Activated naive CD8-positive, alpha-beta T cell treated with anti-CD3 and anti-CD28 coated beads, Interleukin-2, amount 50 U/mL, for 16 hours (primary cell): ENCODE measurements around the gene PRKCE.

Experiments
- DNase-seq: peaks from one replicate; pipeline ENCODE4 v3.0.0-alpha.2; 2020; ENCODE audit warnings: low read depth, low spot score

Gene PRKCE

DNA sequence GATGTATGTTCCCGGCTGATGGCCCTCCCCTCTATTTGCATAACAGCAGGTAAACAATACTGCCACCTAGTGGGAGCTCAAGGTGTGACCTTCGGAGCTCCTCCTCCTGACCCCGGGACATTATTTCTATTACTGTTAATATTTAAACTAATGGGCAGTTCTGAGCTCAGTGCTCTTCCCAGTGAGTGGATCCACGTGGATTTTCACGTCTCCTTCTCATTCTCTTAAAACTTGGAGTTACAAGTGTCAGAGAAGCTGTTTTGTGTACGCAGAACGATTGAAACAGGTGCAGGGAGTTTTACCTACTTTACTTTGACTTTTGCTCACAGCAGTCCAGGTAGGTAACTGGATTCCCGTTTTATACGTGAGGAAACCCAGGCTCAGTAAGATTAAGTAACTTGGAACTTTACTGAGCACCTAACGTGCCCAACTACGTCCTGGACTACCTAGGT is 127.3 kb downstream of the PRKCE start:
- DNase-seq, result peak; percentile 13

DNA sequence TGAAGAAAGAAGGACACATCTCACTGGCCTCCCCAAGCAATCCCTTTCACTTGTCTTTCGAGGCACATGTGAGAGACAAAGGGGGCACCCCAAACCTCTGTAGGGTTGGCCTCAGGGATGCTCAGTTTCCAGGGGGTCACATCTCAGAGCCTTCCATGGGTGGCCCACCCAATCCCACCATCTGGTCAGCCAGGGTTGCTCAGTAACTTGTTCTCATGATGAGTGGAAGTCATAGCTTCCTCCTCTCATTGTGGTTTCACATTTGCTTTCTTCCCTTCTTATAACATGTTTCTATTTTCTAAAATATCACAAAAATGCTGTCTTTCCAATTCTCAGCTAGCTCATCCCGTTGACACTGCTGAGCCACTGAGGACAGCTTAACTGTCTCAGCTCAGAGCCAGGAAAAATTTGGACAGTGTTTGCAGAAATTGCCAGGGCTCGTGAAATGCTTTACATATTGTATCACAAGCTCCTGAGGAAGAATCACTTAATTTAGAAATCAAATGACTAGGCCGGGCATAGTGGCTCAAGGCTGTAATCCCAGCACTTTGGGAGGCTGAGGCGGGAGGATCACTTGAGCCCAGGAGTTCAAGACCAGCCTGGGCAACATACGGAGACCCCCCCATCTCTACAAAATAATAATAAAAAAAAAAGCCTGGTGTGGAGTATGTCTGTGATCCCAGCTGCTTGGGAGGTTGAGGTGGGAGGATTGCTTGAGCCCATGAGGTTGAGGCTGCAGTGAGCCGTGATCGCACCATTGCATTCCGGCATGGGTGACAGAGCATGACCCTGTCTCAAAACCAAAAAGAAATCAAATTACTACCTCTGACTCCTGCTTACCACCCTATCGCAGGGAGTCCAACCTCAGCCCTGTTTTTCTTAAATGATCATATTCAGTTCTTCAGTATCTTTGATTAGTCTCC is 129.3 kb downstream of the PRKCE start:
- no peak for DNase-seq

DNA sequence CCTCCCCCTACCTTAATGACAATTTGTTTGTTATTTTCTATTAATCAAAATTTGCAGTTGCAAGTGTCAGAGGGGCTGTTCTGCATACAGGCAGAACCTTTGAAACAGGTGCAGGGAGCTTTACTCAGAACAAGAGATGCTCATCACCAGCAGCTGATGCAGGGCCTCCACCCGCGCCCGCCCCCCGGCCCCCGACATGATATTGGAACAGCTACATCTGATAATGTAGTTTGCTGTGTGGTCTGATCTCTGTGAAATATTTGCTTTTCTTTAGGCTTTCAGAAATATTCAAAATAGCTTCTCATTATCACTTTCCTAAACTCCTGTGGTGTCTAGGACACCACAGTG is 130.0 kb downstream of the PRKCE start:
- DNase-seq, result no peak

DNA sequence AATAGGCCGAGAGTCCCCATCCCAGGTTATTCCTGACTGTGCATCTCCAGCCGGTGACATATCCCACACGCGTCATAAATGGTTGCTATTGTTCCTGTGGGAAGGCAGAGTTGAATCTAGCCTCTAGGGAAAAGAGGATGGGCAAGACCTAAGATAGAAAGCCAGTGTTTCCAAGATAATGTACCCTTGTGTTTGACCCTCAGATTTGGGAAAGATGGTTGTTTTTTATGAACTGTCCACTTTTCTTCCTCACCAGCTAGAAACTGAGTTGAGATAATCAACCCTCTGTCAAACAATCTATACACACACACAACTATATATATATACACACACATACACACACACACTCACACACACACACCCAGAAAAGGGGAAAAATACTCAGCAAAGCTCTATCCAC is 131.0 kb downstream of the PRKCE start:
- no peak for DNase-seq

DNA sequence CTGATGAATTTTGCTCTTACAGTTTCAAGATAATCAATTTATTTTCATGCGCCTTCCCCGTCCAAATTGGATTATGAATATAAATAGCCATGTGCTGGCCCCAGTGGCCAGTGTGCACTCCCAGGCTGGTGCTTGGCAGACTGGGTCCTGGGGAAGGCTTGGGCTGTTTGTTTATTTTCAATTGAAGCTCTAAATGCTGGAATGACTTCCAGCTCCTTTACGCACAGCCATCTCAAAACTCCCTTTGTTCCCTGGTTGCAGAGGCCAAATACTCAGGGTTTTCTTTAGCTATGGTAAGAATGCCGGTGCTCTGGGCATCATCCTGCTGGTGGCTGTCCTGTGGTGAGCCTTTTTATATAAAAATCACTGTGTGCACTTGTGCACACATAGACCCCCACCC is 131.5 kb downstream of the PRKCE start:
- DNase-seq, result no peak

DNA sequence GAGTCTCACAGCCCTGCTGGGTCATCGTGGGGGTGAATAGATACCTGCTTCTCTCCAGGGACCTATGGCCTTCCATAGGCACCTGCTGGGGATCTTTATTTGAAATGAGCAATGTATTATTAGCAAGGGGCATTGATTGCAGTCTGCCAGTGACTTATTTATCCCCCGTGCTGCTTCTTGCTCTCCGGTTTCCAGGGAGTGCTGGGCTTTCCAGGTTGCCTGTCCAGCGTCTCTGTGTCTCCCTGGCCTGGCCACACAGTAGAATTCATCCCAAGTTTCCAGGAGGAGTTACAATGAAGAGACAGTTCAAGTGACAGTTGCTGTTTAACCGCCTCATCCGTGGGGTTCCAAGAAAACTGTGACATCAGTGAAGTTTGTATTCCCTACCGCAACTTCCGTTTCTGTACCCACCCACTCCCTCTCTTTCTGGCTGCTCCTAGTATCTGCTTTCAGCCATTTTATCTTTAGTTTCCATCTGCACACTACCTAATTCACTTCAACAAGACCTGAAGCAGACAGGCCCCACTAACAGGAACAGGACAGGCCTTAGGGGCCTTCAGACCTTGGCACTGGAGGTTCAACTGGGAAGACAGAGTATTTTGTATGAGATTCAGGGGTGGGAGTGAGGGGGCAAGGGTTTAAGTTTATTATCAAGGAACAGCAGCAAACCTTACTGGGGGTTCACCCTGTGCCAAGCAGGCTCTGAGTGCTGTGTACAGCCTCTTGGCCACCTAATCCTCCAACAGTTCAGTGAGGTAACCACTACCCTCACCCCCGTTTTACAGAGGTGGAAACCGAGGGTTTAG is 134.8 kb downstream of the PRKCE start:
- DNase-seq, result no peak

DNA sequence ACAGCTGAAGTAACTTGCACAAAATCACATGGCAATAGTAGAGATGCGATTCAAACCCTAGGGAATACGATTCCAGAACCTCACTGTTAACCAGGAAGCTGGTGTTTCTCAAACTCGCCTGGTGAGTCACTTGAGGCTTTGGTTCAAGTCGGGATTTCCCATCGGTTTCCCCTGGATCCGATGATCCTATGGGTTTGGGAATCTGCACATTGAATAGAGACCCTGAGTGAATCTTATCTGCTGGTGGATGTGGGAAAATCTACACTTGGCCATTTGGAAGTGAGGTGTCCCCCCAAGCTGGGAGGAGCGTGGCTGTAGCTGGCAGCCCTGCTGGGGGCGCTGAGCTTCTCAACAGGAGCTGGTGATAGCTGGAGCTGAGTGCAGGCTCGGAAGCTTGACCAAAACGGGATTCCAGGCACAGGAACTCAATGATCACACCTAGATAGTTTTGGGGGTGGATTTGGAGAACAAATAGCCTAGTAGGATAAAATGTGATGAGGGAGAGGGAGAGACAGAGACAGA is 135.4 kb downstream of the PRKCE start:
- DNase-seq, result no peak

DNA sequence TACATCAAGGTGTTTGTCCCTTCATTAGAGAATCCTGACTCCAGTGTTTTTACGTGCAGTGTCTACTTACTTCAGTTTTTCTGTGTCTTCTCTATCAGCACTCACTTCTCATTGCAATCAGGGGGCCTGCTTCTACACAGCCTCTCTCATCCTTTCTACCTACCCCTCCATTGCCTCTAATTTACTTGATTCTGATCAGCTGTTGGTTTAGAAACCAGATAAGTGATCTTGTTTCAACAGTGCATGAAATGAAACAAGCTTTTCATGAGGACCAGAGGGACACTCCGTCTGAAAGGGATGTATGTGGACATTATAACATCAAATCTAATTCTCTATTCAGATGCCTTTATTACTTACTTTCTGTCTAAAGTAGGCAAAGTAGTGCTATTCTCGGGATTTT is 136.9 kb downstream of the PRKCE start:
- DNase-seq, result no peak

DNA sequence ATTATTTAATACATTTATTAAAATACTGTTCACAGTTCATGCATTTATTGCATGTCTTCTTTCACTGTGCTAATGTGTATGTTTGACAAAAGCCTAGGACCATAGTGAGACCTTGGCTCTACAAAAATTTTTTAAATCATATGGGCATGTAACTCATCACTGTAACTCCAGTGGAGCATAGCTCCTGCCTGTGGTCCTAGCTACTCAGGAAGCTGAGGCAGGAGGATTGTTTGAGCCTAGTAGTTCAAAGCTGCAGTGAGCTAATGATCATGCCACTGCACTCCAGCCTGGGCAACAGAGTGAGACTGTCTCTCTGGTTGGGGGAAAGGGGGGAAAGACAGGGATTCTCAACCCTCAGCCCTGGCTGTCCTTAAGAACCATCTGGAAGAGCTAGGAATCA is 137.8 kb downstream of the PRKCE start:
- no peak for DNase-seq

DNA sequence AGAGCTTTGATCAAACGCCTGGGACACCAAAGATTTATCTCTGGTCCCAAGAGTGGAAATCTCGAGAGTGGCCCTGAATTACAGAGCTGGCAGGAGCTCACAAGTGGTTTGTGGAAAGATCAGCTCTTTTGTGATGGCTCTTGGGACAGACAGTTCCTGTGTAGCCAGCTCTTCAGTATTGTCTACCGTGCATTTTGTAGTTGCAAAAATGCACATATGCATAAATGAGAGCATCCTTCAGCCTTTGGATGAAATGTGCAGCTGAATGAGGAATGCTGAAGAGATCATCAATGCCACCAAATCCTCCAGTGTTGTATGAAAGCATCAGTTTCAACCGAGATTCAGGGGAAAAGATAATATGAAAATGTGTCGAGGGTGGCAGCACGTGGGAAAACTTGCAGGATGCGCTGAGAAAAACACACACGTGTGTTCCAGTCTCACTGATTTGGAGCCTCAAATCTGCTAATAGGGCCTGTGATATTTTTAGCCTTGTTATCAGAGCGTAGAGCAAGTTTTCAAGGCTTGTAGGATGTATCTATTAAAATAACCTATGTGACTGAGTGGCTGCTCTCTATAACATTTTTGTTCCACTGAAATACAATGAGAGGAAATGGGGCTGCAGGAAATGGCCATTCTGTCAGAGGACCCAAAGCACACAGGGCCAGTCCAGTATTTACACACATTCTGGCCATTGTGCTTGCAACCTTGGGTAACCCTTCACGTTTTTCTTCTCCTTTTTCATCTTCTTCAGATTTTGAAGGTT is 138.7 kb downstream of the PRKCE start:
- DNase-seq, result no peak

DNA sequence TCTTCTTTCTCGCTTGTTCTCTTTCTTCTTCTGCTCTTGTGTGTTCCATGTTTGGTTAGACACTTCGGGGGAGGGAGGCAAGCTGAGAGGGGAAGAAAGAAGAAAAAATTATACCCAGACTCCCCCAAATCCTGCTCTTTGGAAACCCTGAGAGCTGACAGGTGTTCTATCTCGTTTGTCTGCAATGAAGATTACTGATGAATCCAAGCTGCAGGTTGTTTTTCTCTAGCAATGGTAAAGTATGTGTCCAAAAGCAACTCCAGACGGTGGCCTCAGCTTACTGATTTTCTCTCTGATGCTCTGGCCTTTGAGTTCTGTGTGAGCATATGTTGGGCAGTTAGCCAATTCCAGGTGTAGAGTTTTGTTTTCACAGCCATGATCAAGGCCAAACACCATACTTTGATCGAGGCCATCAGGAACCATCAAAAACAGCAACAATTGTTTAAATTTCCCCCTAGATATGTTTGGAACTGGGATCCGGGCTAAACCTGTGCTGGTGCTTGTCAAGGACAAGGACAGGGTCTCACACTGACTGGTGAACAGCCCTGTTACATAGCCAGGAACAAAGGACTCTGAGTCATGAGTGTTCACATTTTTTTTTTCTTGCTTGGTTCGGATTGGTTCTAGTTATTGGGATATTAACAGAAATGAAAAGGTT is 142.0 kb downstream of the PRKCE start:
- no peak for DNase-seq

DNA sequence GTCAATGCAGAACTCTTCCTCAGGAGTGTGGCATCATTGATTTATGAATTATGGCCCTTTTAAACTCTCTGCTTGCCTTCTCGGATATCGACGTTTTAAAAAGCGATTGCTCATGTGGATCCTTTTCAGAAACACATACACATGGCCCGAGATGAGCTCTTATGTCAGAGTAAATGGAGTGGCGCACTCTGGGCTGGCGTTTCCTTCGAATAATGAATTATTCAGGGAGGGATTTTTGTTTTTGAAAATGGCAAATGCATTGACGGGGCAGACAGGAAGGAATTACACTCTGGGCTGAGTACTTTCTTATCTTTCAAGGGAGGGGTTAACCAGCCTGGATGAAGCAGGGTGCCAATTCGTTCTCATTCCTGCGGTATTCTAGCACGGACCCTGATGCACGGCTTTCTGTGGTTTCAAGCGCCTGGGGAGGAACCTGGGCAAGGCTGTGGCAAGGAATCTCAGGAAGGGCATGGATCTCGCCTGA is 142.7 kb downstream of the PRKCE start:
- no peak for DNase-seq

DNA sequence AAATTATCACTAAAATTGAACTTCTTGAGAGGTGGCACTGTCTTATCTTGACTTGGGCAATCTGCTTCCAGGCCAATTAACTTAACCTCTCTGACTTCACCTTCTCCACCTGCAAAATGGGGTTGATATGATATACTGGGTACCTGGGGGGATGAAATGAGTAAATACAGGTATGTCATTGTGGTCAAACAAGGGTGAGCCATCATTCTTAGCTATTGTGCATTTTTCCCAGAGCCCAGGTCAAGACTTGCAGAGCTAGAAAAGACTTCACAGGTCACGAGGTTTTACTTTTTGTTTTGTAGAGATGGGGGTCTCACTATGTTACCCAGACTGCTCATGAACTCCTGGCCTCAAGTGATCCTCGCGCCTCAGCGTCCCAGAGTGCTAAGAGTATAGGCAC is 145.0 kb downstream of the PRKCE start:
- DNase-seq, result no peak

DNA sequence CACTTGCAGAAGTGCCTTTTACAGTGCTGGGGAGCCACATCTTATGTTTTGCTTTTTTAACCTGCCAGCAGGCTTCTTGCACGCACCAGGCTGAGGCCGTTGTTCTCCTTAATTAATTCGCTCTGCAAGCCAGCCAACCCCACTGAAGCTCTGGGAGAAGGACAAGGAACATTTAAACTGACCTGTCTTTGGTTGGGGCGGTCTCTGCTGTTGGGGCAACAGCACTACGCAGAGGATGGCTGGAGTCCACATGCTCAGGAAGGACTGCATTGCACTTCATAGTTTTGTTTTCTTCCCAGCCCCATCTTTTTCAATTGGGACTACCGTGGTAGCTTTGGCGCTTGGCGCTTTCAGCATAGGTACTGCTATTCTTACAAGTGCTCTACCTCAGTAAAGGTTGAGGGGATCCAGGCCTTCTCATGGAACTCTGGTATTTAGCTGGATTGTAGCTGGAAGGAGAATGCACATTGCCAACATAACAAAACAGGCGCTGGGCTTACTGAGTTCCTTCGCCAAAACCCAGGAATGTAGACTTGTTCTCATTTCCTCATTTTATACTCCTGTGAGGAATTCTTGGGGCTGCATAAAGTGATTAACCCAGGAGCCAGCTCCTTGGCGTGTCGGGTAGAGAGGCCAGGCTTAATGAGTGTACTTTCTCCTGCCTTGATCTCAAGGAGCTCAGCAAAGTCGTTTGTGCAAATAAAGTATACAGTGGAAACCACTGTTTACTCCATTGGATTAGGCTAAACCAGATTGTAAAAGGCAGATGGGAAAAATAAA is 146.2 kb downstream of the PRKCE start:
- no peak for DNase-seq

DNA sequence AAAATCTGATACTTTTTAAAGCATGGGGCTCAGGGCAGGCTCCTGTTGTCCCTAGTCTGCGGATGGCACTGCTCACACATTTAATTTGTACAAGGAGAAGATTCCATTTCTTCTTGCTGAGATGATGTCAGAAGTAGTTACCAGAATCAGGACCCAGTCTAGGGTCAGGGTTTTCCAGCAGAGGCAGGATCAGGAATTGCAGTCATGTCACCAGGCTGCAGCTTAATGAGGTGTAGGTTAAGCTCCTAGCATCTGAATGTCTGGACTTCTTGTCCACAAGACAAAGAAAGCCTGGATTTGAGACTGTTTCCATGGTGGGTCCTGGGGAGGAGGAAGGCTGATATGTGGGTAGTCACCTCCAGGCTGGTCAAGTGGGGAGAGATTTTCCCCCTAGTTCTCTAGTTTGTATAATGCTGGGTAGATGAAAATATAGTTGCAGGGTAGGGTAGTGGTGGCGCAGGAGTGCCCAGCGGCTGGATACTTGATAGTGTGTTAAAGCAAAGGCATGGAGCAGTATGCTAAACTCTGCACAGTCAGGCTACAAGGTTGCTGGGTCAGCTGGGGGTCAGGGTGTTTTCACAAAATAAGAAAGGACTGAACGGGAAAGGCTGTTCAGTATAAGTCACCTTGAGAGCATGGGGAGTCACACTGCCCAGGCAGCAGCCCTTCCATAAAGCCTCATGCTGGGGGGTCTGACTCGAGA is 148.4 kb downstream of the PRKCE start:
- no peak for DNase-seq

DNA sequence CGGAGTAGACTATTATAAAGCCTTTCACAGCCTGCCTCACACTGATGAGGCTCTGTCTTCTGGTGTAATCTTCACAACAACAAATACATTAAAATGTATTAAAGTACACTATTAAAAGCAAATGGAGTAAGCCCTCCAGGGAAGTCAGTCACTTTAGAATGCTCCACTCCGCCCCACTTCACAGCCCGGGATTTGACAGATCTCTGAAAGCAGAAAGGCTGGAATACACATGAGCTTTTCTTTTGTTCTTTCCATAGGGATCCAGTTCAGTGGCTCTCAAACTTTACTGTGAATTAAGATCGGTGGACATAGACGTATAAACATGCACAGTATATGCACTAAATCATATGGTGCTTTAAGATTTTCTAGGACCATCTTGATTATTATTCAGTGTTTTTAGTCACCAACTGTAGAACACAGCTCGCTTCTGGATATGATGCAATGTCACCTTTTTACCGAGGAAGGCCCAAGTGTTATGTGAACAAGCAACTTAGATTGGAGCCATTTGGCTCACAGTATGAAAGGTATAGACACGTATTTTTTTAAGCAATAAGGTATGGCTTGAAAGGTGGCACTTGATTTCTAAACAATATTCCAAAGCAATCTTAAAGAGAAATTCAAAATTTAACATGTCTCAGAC is 151.1 kb downstream of the PRKCE start:
- DNase-seq, result no peak

DNA sequence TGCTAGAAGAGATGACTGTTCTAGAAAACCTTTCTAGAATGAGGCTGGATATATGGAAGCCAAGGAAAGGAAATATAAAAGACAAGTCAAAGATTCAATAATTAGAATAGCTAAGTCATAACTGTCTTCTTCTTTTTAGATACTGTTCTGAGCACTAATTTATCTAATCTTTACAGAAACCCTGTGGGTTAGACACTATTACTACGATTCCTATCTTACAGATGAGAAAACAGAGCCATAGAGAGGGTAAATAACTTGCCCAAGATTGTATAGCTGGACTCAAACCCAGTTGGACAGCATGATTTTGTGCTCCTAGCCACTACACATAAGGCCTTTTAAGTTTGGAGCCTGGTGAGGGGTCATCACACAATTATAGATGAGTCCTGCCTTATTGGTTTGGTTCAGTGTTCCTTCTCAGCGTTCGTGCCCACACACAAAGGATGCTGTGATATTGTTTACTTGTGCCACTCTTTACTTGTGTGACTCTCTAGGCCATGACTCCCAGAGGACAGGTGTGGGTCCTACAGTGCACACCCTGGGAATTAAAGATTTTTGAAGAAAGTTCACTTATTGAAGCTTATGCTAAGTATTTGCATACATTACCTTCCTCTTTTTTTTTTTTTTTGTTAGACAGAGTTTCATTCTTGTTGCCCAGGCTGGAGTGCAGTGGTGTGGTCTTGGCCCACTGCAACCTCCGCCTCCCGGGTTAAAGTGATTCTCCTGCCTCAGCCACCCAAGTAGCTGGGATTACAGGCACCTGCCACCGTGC is 153.7 kb downstream of the PRKCE start:
- DNase-seq, result no peak

DNA sequence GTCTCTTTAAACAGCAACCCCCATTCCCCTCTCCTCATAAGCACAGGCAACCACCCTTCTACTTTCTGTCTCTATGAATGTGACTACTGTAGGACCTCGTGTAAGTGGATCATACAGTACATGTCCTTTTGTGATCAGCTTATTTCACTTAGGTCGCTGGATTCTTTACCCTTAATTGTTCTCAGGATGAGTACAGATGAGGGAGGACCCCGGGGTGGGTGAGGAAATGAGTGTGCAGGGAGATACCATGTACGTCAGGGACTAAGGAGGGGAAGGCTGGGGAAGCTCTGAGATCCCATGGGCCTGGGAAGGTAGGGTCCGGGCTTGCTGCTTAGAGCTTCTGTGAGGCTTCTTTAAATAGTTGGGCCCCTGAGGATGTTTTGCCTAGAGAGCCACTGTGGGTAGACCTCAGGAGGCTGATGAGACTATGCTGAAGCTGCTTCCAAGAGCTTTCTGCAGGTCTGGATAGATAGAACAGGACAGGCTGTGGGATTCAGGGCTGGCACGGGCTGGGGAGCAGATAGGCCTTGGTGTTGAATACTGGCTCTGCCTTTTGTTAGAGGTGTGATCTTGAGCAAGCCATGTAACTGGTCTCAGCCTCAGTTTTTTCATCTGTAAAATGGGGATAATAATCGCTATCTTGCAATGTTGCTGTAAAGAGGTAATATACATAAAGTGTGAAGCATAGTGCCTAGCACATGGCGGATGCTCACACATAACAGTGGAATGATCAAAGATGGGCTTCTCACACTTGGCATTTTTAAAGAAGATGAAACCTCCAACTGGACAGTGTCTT is 155.3 kb downstream of the PRKCE start:
- DNase-seq, result no peak
